HEK293 (cell line): ENCODE results near the gene PSMD5.

Source experiments
- BCL11A ChIP-seq: fragments of 450-650 bp; formaldehyde crosslinking; IDR thresholded peaks from 2 replicates; pipeline ENCODE4 v1.5.1; 2016; ENCODE audit warnings: low read depth, missing biosample characterization, missing genetic modification characterization
- KLF8 ChIP-seq: fragments of 450-650 bp; formaldehyde crosslinking; IDR thresholded peaks from 2 replicates; pipeline ENCODE4 v1.5.1; 2016; ENCODE audit warnings: missing biosample characterization, missing genetic modification characterization
- SALL2 ChIP-seq: fragments of 450-650 bp; formaldehyde crosslinking; IDR thresholded peaks from 2 replicates; pipeline ENCODE4 v1.5.0; 2017; ENCODE audit warnings: missing biosample characterization, mild to moderate bottlenecking, missing genetic modification characterization, borderline replicate concordance
- TCF7L2 ChIP-seq: IDR thresholded peaks from 2 replicates; pipeline ENCODE4 v1.6.1; 2011; ENCODE audit warnings: low read depth, mild to moderate bottlenecking, inconsistent platforms, low read length, moderate library complexity, borderline replicate concordance
- ZEB2 ChIP-seq: fragments of 450-650 bp; formaldehyde crosslinking; IDR thresholded peaks from 2 replicates; pipeline ENCODE4 v1.5.1; 2016; ENCODE audit warnings: missing biosample characterization, missing genetic modification characterization
- ZFP41 ChIP-seq: fragments of 450-650 bp; formaldehyde crosslinking; IDR thresholded peaks from 2 replicates; pipeline ENCODE4 v1.5.1; 2016; ENCODE audit warnings: missing biosample characterization, missing genetic modification characterization, borderline replicate concordance
- ZNF114 ChIP-seq: fragments of 450-650 bp; formaldehyde crosslinking; IDR thresholded peaks from 2 replicates; pipeline ENCODE4 v1.5.0; 2017; ENCODE audit warnings: missing biosample characterization, missing genetic modification characterization
- ZNF214 ChIP-seq: fragments of 450-650 bp; formaldehyde crosslinking; IDR thresholded peaks from 2 replicates; pipeline ENCODE4 v1.5.1; 2017; ENCODE audit warnings: missing biosample characterization, mild to moderate bottlenecking, missing genetic modification characterization, borderline replicate concordance
- ZNF274 ChIP-seq, 2 experiments: fragments of 200-500 bp in 1 of 2; fragments of 450-650 bp in 1 of 2; sonication (Bioruptor generic) in 1 of 2; formaldehyde crosslinking in 1 of 2; IDR thresholded peaks; 2 replicates each; pipeline versions ENCODE4 v1.5.1 to v1.6.1; 2014 to 2016; ENCODE audit warnings: borderline replicate concordance in 1 of 2, inconsistent platforms in 1 of 2, low read length in 1 of 2, missing biosample characterization in 1 of 2, missing genetic modification characterization in 1 of 2
- ZNF292 ChIP-seq: fragments of 450-650 bp; formaldehyde crosslinking; IDR thresholded peaks from 2 replicates; pipeline ENCODE4 v1.5.1; 2016; ENCODE audit warnings: low read depth, missing biosample characterization, missing genetic modification characterization, borderline replicate concordance
- ZNF549 ChIP-seq: fragments of 450-650 bp; IDR thresholded peaks from 2 replicates; pipeline ENCODE4 v1.5.1; 2018; ENCODE audit warnings: missing biosample characterization, missing genetic modification characterization, mild to moderate bottlenecking, inconsistent platforms, moderate library complexity
- ZNF596 ChIP-seq: fragments of 450-650 bp; IDR thresholded peaks from 2 replicates; pipeline ENCODE4 v1.5.0; 2018; ENCODE audit warnings: missing biosample characterization, mild to moderate bottlenecking, missing genetic modification characterization, moderate library complexity
- TF ChIP-seq, protein P1 (sequence below): fragments of 450-650 bp; formaldehyde crosslinking; IDR thresholded peaks from 2 replicates; pipeline ENCODE4 v1.5.1; 2016; ENCODE audit warnings: missing biosample characterization, missing genetic modification characterization
- TF ChIP-seq, protein P2 (sequence below): fragments of 450-650 bp; formaldehyde crosslinking; IDR thresholded peaks from 2 replicates; pipeline ENCODE4 v1.5.1; 2016; ENCODE audit warnings: missing biosample characterization, missing genetic modification characterization, borderline replicate concordance

DNA sequence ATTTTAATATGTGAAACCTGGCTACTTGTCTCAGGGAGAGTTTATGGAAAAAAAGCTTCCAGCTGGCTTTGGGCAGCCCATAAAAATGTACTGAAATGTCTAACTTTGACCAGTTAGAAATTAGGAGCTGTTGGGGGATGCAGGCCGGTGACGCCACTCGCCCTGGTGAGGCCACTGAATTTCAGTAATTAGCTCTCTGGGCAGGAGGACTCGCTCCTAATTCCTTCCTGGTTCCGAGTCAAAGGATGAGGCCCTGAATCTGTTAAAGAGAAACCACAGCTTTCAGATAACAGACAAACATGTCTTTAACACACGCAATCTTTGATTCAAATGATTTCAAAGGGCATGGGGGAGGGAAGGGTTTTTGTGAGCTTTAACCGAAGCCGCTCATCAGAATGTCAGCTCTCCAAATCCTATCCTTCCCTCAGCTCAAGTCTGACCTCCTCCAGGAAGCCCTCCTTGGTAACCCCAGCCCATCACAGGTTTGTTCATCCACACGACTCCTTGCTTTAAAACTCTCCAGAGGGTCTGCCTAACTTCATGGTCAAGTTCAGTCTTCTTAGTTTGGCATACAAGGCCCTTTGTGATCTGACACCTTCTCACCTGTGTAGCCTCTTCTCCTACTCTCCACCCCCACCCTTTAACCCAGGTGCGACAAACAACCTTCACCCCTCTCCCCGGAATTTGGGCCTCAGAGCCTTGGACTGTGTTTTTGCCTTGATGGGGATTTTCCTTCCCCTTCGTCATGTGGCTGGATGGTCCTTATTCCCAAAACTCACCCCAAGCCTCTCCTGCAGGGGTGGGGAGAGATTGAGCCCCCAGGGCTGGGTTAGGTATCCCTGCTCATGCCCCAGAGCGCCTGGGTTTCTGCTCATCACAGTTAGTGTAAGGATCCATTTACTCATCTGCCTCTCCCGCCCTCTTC is 47.9 kb upstream of the PSMD5 start:
- TF ChIP-seq BCL11A (tag by site-specific recombination) (no peak), KLF8 (tag by site-specific recombination) (no peak), ZNF274 (IDR thresholded peaks at IDR 0.05; ENCODE audit: low read length) (no peak), ZNF274 (tag by site-specific recombination; IDR thresholded peaks at IDR 0.05; ENCODE audit: borderline replicate concordance) (no peak), ZNF596 (no peak), ZNF214 (tag by site-specific recombination) (no peak), TCF7L2 (no peak), ZNF292 (tag by site-specific recombination) (no peak), ZNF549 (tag by site-specific recombination) (no peak), SALL2 (no peak), ZFP41 (no peak), ZEB2 (tag by site-specific recombination) (no peak), ZNF114 (tag by site-specific recombination) (no peak)
- TF ChIP-seq, protein P1, sequence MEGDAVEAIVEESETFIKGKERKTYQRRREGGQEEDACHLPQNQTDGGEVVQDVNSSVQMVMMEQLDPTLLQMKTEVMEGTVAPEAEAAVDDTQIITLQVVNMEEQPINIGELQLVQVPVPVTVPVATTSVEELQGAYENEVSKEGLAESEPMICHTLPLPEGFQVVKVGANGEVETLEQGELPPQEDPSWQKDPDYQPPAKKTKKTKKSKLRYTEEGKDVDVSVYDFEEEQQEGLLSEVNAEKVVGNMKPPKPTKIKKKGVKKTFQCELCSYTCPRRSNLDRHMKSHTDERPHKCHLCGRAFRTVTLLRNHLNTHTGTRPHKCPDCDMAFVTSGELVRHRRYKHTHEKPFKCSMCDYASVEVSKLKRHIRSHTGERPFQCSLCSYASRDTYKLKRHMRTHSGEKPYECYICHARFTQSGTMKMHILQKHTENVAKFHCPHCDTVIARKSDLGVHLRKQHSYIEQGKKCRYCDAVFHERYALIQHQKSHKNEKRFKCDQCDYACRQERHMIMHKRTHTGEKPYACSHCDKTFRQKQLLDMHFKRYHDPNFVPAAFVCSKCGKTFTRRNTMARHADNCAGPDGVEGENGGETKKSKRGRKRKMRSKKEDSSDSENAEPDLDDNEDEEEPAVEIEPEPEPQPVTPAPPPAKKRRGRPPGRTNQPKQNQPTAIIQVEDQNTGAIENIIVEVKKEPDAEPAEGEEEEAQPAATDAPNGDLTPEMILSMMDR, result no peak
- TF ChIP-seq, protein P2, sequence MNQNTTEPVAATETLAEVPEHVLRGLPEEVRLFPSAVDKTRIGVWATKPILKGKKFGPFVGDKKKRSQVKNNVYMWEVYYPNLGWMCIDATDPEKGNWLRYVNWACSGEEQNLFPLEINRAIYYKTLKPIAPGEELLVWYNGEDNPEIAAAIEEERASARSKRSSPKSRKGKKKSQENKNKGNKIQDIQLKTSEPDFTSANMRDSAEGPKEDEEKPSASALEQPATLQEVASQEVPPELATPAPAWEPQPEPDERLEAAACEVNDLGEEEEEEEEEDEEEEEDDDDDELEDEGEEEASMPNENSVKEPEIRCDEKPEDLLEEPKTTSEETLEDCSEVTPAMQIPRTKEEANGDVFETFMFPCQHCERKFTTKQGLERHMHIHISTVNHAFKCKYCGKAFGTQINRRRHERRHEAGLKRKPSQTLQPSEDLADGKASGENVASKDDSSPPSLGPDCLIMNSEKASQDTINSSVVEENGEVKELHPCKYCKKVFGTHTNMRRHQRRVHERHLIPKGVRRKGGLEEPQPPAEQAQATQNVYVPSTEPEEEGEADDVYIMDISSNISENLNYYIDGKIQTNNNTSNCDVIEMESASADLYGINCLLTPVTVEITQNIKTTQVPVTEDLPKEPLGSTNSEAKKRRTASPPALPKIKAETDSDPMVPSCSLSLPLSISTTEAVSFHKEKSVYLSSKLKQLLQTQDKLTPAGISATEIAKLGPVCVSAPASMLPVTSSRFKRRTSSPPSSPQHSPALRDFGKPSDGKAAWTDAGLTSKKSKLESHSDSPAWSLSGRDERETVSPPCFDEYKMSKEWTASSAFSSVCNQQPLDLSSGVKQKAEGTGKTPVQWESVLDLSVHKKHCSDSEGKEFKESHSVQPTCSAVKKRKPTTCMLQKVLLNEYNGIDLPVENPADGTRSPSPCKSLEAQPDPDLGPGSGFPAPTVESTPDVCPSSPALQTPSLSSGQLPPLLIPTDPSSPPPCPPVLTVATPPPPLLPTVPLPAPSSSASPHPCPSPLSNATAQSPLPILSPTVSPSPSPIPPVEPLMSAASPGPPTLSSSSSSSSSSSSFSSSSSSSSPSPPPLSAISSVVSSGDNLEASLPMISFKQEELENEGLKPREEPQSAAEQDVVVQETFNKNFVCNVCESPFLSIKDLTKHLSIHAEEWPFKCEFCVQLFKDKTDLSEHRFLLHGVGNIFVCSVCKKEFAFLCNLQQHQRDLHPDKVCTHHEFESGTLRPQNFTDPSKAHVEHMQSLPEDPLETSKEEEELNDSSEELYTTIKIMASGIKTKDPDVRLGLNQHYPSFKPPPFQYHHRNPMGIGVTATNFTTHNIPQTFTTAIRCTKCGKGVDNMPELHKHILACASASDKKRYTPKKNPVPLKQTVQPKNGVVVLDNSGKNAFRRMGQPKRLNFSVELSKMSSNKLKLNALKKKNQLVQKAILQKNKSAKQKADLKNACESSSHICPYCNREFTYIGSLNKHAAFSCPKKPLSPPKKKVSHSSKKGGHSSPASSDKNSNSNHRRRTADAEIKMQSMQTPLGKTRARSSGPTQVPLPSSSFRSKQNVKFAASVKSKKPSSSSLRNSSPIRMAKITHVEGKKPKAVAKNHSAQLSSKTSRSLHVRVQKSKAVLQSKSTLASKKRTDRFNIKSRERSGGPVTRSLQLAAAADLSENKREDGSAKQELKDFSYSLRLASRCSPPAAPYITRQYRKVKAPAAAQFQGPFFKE (tag by site-specific recombination), result no peak
